Nephron (organoid): ENCODE data around the gene ELF3.

ENCODE experiments used
- H3K27ac Mint-ChIP-seq, 3 experiments: 2 replicates each; pipeline ENCODE4 v1.8.0; 2020; ENCODE audit warnings: mixed read lengths in 3 of 3, mild to moderate bottlenecking in 2 of 3, moderate library complexity in 1 of 3
- H3K27me3 Mint-ChIP-seq: 2 replicates; pipeline ENCODE4 v1.8.0; 2021; ENCODE audit warnings: low read depth, mild to moderate bottlenecking, moderate library complexity, mixed read lengths
- H3K36me3 Mint-ChIP-seq: 2 replicates; pipeline ENCODE4 v1.8.0; 2020; ENCODE audit warnings: low read depth, mixed read lengths
- H3K4me1 Mint-ChIP-seq: 2 replicates; pipeline ENCODE4 v1.8.0; 2020; ENCODE audit warnings: mixed read lengths
- H3K4me3 Mint-ChIP-seq, 3 experiments: 2 replicates each; pipeline ENCODE4 v1.8.0; 2020; ENCODE audit warnings: mild to moderate bottlenecking in 3 of 3, mixed read lengths in 3 of 3, moderate library complexity in 2 of 3
- H3K9me3 Mint-ChIP-seq: 2 replicates; pipeline ENCODE4 v1.8.0; 2020; ENCODE audit warnings: mixed read lengths
- CTCF ChIP-seq, 3 experiments: fragments of 200-600 bp; sonication (generic); IDR thresholded peaks; one replicate each; pipeline ENCODE4 v1.5.0; 2021; ENCODE audit warnings: antibody characterized with exemption in 3 of 3; ENCODE audit not compliant: unreplicated experiment in 3 of 3

The ELF3 gene

GRCh38 chr1:202011994-202012393 is 1.6 kb downstream of the ELF3 start:
- no peak overlapping the region for H3K27ac Mint-ChIP-seq
- no peaks in the 10 kb centered on the region for H3K9me3 Mint-ChIP-seq
- H3K27me3 Mint-ChIP-seq: peaks cover 10% of the 10 kb centered on the region
- H3K4me3 Mint-ChIP-seq: peak overlapping the region in 2 of 3 experiments; percentile 50 to 59
- H3K4me1 Mint-ChIP-seq: peaks cover 29% of the 10 kb centered on the region
- no peak for TF ChIP-seq CTCF (IDR thresholded peaks at IDR 0.05; ENCODE audit: unreplicated experiment in 3 of 3)
- H3K36me3 Mint-ChIP-seq: peaks cover 5% of the 10 kb centered on the region

DNA sequence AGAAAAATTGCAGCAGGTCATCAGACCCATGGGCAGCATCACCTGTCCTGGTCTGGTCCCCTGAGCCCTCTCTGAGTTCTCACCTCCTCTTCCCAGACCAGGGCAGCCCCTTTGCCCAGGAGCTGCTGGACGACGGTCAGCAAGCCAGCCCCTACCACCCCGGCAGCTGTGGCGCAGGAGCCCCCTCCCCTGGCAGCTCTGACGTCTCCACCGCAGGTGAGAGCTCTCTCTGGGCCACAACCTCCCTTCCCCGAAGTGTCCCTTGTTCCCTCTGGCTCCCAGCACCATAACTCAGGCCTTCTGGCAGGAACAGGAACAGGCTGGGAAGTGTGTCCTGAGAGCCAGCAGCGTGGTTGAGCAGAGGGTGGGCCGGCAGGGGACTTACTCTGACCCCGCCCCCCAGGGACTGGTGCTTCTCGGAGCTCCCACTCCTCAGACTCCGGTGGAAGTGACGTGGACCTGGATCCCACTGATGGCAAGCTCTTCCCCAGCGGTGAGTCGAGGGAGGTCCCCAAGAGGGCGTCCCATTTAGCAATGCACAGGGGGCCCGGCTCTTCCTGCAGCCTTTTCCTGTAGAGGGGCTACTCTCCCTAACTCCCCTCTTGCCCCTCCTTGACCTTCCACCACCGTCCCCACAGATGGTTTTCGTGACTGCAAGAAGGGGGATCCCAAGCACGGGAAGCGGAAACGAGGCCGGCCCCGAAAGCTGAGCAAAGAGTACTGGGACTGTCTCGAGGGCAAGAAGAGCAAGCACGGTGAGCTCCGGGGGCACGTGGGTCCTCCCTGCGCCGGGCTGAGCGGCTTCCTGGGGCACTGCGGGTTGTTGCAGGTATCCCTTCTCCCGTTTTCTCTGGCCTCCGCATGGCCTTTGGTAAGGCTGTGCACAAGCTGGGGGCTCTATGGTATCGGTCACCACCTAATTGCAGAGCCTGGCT is 2.4 kb downstream of the ELF3 start:
- H3K4me3 Mint-ChIP-seq: peak overlapping the region in 2 of 3 experiments; percentile 50 to 59
- H3K4me1 Mint-ChIP-seq: peaks cover 33% of the 10 kb centered on the region
- H3K9me3 Mint-ChIP-seq: no peaks in the 10 kb centered on the region
- H3K27ac Mint-ChIP-seq: no peak overlapping the region
- peaks cover 10% of the 10 kb centered on the region for H3K27me3 Mint-ChIP-seq
- TF ChIP-seq CTCF (IDR thresholded peaks at IDR 0.05; ENCODE audit: unreplicated experiment in 3 of 3): no peak
- H3K36me3 Mint-ChIP-seq: no peaks in the 10 kb centered on the region

GRCh38 chr1:202013603-202014002 is 3.2 kb downstream of the ELF3 start:
- H3K9me3 Mint-ChIP-seq: no peaks in the 10 kb centered on the region
- peaks cover 10% of the 10 kb centered on the region for H3K27me3 Mint-ChIP-seq
- H3K4me3 Mint-ChIP-seq: peak overlapping the region in 1 of 3 experiments; percentile 10
- H3K4me1 Mint-ChIP-seq: peaks cover 34% of the 10 kb centered on the region
- H3K27ac Mint-ChIP-seq: peak overlapping the region in 1 of 3 experiments; percentile 35
- TF ChIP-seq CTCF (IDR thresholded peaks at IDR 0.05; ENCODE audit: unreplicated experiment in 3 of 3): no peak
- no peaks in the 10 kb centered on the region for H3K36me3 Mint-ChIP-seq

- Mint-ChIP-seq H3K27me3 (peaks cover 15% of the 10 kb centered on the region), H3K4me3 (peak overlapping the region in 1 of 3 experiments; percentile 10), H3K4me1 (peaks cover 36% of the 10 kb centered on the region), H3K9me3 (no peaks in the 10 kb centered on the region), H3K36me3 (no peaks in the 10 kb centered on the region), H3K27ac (peak overlapping the region in 1 of 3 experiments; percentile 35)
- no peak for TF ChIP-seq CTCF (IDR thresholded peaks at IDR 0.05; ENCODE audit: unreplicated experiment in 3 of 3)
These were observed 3.7 kb downstream of the ELF3 start for GRCh38 chr1:202014060-202014459.

DNA sequence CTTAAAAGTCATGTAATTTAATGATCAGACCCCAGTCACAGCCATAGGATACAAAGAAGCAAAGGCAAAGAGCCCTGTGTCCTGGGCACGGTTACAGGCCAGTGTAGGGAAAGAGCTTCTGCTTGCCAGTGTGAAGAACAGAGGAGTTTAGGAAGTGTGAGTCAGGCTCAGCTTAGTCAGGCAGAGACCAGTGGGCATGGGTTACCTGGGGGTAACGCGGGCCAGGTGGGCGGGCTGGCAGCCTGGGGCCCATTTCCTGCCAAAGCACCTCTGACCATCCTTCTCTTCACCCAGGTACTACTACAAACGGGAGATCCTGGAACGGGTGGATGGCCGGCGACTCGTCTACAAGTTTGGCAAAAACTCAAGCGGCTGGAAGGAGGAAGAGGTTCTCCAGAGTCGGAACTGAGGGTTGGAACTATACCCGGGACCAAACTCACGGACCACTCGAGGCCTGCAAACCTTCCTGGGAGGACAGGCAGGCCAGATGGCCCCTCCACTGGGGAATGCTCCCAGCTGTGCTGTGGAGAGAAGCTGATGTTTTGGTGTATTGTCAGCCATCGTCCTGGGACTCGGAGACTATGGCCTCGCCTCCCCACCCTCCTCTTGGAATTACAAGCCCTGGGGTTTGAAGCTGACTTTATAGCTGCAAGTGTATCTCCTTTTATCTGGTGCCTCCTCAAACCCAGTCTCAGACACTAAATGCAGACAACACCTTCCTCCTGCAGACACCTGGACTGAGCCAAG is 4.7 kb downstream of the ELF3 start:
- Mint-ChIP-seq H3K27ac (no peak overlapping the region), H3K4me3 (no peak overlapping the region), H3K27me3 (peaks cover 12% of the 10 kb centered on the region), H3K4me1 (peaks cover 30% of the 10 kb centered on the region), H3K36me3 (no peaks in the 10 kb centered on the region), H3K9me3 (no peaks in the 10 kb centered on the region)
- no peak for TF ChIP-seq CTCF (IDR thresholded peaks at IDR 0.05; ENCODE audit: unreplicated experiment in 3 of 3)
